ENCODE measurements around the gene IFNLR1. TPM values are rescaled to one million over a fixed set of nuclear protein-coding genes. Genes with fewer than 3 reads are reported as not detected.

IFNLR1 gene
- total RNA-seq, 2 experiments from 2014 or later, result 1.2 to 1.3 TPM

- Mint-ChIP-seq H3K4me1 (ENCODE audit: low read depth) (peaks cover 5% of the 10 kb centered on the region), H3K4me3 (no peak overlapping the region), H3K27me3 (peaks cover 20% of the 10 kb centered on the region), H3K36me3 (ENCODE audit: low read depth) (no peaks in the 10 kb centered on the region), H3K9me3 (no peaks in the 10 kb centered on the region), H3K27ac (no peak overlapping the region)
- H3K27ac ChIP-seq (ENCODE audit: low read depth in 1 of 2, low read length in 2 of 2), result no peak overlapping the region
- ATAC-seq (ENCODE audit: poor library complexity) (no peak), DNase-seq (no peak)
- ChIA-PET POLR2A (no interaction called here), CTCF (no interaction called here)
- peaks cover 9% of the 10 kb centered on the region for H3K4me1 ChIP-seq (ENCODE audit: insufficient read depth, low read length)
- no peaks in the 10 kb centered on the region for H3K9me3 ChIP-seq (ENCODE audit: control insufficient read depth in 1 of 2, insufficient read depth in 1 of 2, low read length in 2 of 2)
- H3K4me3 ChIP-seq (ENCODE audit: low read length), result no peak overlapping the region
- no peaks in the 10 kb centered on the region for H3K27me3 ChIP-seq (ENCODE audit: control insufficient read depth in 1 of 2, insufficient read depth in 2 of 2, low read length in 2 of 2)
- no peak for TF ChIP-seq CTCF (IDR thresholded peaks at IDR 0.05)
- intact Hi-C loops (cut with DNase I, micrococcal nuclease), result no loop called here
- no peaks in the 10 kb centered on the region for H3K36me3 ChIP-seq (ENCODE audit: insufficient read depth, low read length)
Measured at GRCh38 chr1:24110642-24111261, 76.3 kb downstream of the IFNLR1 start.

- H3K27me3 Mint-ChIP-seq, result peaks cover 19% of the 10 kb centered on the region
- POLR2A ChIA-PET, result no interaction called here
Measured at GRCh38 chr1:24109686-24110475, 77.2 kb downstream of the IFNLR1 start.

GRCh38 chr1:24109166-24109483 lies 78.0 kb downstream of the IFNLR1 start:
- peaks cover 5% of the 10 kb centered on the region for H3K4me1 Mint-ChIP-seq (ENCODE audit: low read depth)
- ATAC-seq (ENCODE audit: poor library complexity) (no peak), DNase-seq (no peak)
- no peaks in the 10 kb centered on the region for H3K36me3 Mint-ChIP-seq (ENCODE audit: low read depth)
- POLR2A ChIA-PET, result no interaction called here
- H3K27ac Mint-ChIP-seq, result no peak overlapping the region
- H3K36me3 ChIP-seq (ENCODE audit: insufficient read depth, low read length), result no peaks in the 10 kb centered on the region
- CTCF ChIA-PET, result no interaction called here
- no peaks in the 10 kb centered on the region for H3K9me3 ChIP-seq (ENCODE audit: control insufficient read depth in 1 of 2, insufficient read depth in 1 of 2, low read length in 2 of 2)
- H3K4me3 ChIP-seq (ENCODE audit: low read length), result no peak overlapping the region
- H3K9me3 Mint-ChIP-seq, result no peaks in the 10 kb centered on the region
- peaks cover 9% of the 10 kb centered on the region for H3K4me1 ChIP-seq (ENCODE audit: insufficient read depth, low read length)
- peaks cover 19% of the 10 kb centered on the region for H3K27me3 Mint-ChIP-seq
- no peaks in the 10 kb centered on the region for H3K27me3 ChIP-seq (ENCODE audit: control insufficient read depth in 1 of 2, insufficient read depth in 2 of 2, low read length in 2 of 2)
- H3K27ac ChIP-seq (ENCODE audit: low read depth in 1 of 2, low read length in 2 of 2), result no peak overlapping the region
- no peak overlapping the region for H3K4me3 Mint-ChIP-seq
- intact Hi-C loops (cut with DNase I, micrococcal nuclease), result no loop called here
- TF ChIP-seq CTCF (IDR thresholded peaks at IDR 0.05), result no peak

More at GRCh38 chr1:24109686-24110475, 77.2 kb downstream of the IFNLR1 start:
- no peak overlapping the region for H3K4me3 ChIP-seq (ENCODE audit: low read length)
- H3K4me1 ChIP-seq (ENCODE audit: insufficient read depth, low read length), result peaks cover 9% of the 10 kb centered on the region
- Mint-ChIP-seq H3K4me1 (ENCODE audit: low read depth) (peaks cover 5% of the 10 kb centered on the region), H3K36me3 (ENCODE audit: low read depth) (no peaks in the 10 kb centered on the region), H3K9me3 (no peaks in the 10 kb centered on the region), H3K27ac (no peak overlapping the region), H3K4me3 (no peak overlapping the region)
- CTCF ChIA-PET, result no interaction called here
- no peaks in the 10 kb centered on the region for H3K9me3 ChIP-seq (ENCODE audit: control insufficient read depth in 1 of 2, insufficient read depth in 1 of 2, low read length in 2 of 2)
- H3K27ac ChIP-seq (ENCODE audit: low read depth in 1 of 2, low read length in 2 of 2), result no peak overlapping the region
- H3K27me3 ChIP-seq (ENCODE audit: control insufficient read depth in 1 of 2, insufficient read depth in 2 of 2, low read length in 2 of 2), result no peaks in the 10 kb centered on the region
- ATAC-seq (ENCODE audit: poor library complexity) (no peak), DNase-seq (no peak)
- intact Hi-C loops (cut with DNase I, micrococcal nuclease), result no loop called here
- no peaks in the 10 kb centered on the region for H3K36me3 ChIP-seq (ENCODE audit: insufficient read depth, low read length)
- TF ChIP-seq CTCF (IDR thresholded peaks at IDR 0.05), result no peak
